Stimulated activated CD8-positive, alpha-beta memory T cell treated with anti-CD3 and anti-CD28 coated beads, Interleukin-7, amount 100 ng/mL, for 1 hour (primary cell): Measurements from ENCODE around the gene RNF14.
A peak's percentile ranks its signal among the peaks of the same experiment; 100 is the strongest.
"Not testable (repeated sequence)": the region's sequence is repeated elsewhere in the genome, so short reads cannot be mapped to it uniquely, and the experiment has no call there.

ENCODE experiments used
- DNase-seq, 2 donors: peaks; one replicate each; pipeline ENCODE4 v3.0.0-alpha.2; 2020; ENCODE audit warnings: low read depth in 2 of 2

RNF14 gene

GRCh38 chr5:142014911-142015584 lies 46.1 kb downstream of the RNF14 start:
- DNase-seq = peak in 1 of 2 donors; percentile 27

- no peak for DNase-seq
These were observed 47.1 kb downstream of the RNF14 start for GRCh38 chr5:142015781-142016533.

DNA sequence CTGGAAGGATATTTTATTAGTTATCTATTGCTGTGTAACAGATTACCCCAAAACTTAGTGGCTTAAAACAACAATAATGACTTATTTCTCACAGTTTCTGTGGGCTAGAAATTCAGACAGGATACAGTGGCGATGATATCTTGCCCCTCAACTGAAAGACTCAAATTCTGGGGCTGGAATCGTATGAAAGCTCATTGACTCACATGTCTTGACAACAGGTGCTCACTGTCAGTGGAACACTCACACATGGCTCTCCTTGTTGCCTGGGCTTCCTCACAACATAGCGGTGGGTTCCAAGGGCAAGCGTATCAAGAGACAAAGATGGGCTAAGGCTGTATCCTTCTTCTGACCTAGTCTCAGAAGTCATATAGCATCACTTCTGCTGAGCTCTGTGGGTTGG lies 47.7 kb downstream of the RNF14 start:
- no peak for DNase-seq

GRCh38 chr5:142017832-142018427 lies 49.0 kb downstream of the RNF14 start:
- no peak for DNase-seq

DNA sequence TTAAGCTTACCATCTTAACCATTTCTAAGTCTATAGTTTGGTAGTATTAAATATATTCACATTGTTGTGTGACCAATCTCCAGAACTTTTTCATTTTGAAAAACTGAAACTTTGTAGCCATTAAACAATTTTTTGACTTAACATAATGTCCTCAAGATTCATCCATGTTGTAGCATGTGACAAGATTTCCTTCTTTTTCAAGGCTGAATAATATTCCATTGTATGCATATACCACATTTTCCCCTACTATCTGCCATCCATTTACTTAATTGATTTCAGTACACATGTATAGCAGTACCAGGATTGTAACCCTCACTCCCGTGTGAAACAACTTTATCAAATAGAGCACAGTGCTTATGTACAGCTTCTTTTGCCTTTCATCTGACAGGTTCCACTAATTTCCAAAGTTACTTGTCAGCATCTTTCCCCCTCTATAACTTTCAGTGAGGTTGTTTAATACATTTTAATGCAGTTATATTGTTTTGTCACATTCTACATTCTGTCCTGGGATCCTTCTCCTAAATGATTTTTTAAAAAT lies 51.3 kb downstream of the RNF14 start:
- no peak for DNase-seq

DNA sequence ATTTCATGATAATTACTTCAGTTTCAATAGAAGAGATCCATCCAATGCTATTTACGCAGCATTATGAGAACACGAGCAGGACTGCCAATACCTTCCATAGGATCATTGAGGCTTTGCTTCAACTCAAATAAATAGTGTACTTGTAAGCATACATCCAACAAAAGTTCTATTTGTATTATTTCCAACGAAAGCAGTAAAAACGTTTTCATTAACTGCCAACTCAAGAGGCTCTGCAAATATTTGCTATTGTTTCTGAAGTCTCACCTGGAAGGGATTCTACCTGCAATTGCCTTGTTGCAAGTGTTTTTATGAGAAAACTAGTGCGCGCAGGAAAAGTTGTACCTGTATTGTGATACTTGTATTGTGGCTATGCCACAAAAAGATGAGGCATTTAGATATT lies 54.9 kb downstream of the RNF14 start:
- DNase-seq = no peak

GRCh38 chr5:142024771-142025304 lies 55.9 kb downstream of the RNF14 start:
- peak; percentile 55 to 73 for DNase-seq

DNA sequence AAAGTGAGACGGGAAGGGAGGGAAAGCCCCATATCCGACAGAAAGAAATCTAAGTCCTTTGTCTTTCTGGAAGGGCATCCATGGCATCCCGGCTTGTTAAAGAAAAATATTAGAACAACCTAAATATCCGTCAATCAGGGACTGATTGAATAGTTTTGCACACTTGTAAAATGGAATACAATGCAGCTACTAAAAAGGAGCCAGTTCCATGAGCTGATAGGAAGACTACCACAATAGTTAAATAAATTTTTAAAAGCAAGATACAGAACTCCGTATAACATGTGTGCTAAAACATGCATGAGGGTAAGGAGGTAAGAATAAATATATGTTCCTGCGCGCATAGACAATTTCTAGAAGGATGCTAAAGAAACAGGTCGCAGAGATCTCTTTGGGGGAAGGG lies 56.7 kb downstream of the RNF14 start:
- no peak for DNase-seq

GRCh38 chr5:142032150-142032549 lies 63.2 kb downstream of the RNF14 start:
- no peak for DNase-seq

DNA sequence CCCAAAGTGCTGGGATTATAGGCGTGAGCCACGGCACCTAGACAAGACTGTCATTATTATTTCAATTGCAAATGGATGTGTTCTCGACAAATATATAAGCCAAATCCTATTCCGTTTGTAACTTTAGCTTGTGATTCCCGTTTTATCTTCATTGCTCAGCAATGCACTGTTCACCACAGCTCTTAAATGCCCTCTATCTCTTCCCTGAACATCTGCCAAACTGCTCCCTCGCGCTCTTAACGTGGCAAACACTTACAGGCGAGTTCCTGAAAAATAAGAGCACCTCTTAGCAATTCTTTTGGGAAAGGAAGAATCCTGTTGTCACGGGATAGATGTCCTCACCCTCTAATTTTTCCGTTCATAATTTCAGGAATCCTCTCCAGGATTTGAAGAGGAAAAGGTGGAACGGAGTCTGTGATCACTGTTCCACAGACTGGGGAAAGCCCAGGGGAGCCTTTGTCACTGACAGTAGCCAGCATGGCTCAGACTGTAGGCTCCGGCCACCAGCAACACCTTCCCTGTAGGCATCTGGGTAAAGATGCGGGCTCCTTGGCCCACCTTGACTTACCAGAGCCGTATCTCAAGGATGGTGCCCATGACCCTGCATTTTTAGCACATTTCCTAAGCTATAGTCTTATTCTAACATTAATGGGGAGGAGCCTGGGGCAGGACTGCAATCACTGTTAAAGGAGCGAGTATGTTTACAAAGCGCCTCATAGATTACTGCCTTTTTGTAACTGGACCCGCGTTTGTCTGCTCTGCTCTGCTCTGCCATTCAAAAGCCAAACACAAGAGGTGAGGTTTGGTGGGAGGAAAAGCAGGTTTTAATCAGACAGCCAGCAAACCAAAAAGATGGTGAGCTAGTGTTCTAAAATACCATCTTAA lies 64.1 kb downstream of the RNF14 start:
- DNase-seq = no peak

GRCh38 chr5:142033632-142034567 lies 65.0 kb downstream of the RNF14 start:
- DNase-seq = not testable (repeated sequence)

- DNase-seq = no peak
These were observed 66.1 kb downstream of the RNF14 start for GRCh38 chr5:142034994-142035393.

GRCh38 chr5:142036918-142037317 lies 68.0 kb downstream of the RNF14 start:
- DNase-seq = no peak

DNA sequence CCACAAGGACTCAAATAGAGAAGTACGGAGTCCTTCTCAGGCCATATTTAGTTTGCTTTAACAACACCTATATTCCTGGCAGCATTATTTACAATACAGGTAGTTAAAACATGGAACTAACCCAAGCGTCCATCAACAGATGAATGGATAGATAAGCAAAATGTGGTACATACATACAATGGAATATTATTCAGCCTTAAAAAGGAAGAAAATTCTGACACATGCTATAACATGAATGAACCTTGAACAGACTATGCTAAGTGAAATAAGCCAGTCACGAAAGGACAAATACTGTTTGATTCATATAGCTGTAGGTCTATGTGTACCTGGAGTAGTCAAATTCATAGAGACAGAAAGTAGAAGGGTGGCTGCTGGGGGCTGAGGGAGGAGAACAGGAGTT lies 68.7 kb downstream of the RNF14 start:
- not testable (repeated sequence) for DNase-seq

GRCh38 chr5:142038735-142039134 lies 69.8 kb downstream of the RNF14 start:
- DNase-seq = no peak
